HG03575 (cell line): ENCODE results near the gene BTBD7.

ENCODE experiments used
- ATAC-seq: cut with Tn5 transposase; IDR thresholded peaks from one replicate; pipeline ENCODE4 v1.9.1; 2021; ENCODE audit not compliant: unreplicated experiment, insufficient number of reproducible peaks, low FRiP score; ENCODE audit errors: extremely low read depth

The BTBD7 gene

DNA sequence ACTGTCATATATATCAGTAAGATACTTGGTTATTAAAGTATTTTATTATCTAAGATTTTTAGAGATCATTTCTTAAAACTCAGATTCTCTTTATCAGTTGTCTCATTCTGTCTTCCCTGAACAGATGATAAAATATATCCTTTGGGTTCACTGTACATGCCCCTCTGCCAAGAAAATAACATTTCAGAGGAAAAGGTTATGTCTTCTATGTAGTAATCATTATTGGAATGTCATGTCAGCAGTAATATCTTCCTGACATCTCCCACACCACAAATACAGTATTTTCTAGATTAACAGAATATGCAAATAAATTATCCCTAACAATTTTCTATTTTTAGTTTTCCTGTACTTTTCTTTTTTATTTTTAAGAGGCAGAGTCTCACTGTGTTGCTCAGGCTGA lies 26.0 kb downstream of the BTBD7 start:
- ATAC-seq = no peak

DNA sequence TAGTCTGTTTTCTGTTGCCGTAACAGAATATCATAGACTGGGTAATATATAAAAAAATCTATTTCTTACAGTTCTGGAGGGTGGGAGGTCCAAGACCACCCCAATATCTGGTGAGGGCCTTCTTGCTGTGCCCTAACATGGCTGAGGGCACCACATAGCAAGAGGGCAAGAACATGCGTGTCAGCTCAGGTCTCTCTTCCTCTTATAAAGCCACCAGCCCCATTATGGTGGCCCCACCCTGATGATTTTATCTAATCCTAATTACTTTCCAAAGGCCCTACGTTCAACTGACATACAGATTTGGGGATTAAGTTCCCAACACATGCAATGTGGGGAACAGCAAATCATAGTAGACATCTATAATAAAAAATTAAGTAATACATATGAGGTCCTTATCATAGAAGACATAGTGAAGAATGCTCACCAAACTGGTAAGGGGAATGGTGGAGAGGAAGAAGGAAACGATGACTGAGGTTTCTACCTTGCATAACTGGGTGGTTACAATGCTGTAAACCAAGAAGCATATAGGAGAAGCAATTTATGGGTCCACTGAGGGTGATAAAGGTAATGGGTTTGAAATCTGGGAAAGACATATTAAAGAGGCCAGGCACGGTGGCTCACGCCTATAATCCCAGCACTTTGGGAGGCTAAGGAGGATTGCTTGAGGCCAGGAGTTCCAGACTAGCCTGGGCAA lies 27.0 kb downstream of the BTBD7 start:
- no peak for ATAC-seq

DNA sequence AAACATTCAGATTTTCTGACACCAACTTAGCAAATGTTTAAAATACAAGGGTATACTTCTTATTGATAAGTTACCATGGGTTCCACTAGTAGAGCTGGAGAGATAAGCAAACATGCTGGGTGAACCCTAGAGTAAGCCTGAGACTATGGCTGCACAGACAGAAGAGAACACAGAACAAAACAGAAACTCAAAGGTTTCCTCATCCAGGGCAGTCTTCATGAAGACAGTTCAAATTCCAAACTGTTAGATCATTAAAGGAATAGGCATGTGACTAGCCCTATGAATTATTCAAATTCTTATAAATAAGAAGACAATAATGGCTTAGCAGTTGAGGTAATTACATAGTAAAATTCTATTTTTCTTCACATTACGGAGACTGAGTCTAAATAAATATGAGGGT lies 28.1 kb downstream of the BTBD7 start:
- ATAC-seq = no peak

DNA sequence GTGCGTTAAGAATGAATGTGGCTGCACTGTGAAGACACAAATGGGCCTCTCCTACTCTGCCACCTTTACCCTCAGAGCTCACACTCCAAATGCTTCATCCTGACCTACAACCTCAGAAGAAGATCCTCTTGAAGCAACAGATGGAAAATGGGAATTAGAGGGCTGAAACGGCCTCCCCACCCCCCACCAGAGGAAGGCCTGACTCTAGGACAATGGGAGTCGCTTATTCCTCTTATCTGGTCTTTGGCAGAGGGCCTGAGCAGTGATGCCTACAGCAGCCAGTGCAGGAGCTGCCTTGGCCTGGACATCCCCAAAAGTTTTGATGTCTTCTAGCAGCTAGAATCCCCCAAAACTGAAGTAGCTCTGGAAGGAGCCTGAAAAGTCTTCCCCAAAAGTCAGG lies 29.2 kb downstream of the BTBD7 start:
- ATAC-seq = no peak

DNA sequence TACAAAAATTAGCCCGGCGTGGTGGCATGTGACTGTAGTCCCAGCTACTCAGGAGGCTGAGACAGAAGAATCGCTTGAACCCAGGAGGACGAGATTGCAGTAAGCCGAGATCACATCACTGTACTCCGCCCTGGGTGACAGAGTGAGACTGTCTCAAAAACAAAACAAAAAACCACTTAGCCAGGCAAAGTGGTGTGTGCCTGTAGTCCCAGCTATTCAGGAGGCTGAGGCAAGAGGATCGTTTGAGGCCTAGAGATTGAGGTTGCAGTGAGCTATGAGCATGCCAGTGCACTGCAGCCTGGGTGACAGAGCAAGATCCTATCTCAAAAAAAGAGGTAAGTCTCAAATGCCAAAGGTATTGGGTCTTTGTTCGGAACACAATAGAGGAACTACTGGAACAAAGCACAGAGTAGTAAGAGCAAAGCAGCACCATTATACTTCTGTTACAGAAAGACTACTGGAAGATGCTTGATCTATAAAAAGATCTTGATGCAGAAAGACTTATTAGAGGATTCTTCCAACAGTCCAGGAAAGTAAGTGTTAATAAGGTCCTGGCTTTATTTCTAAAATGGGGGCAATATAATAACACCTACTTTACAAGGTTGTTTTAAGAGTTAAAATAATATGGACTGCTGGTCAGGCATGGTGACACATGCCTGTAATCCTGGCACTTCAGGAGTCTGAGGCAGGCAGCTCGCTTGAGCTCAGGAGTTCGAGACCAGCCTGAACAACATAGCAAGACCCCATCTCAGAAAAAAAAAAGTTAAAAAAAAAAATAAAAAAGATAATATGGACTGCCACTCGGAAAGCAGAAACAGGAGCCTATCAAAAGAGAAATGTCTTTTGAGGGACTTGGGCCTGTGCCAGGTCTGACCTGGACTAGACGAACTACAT lies 29.9 kb downstream of the BTBD7 start:
- ATAC-seq = no peak

DNA sequence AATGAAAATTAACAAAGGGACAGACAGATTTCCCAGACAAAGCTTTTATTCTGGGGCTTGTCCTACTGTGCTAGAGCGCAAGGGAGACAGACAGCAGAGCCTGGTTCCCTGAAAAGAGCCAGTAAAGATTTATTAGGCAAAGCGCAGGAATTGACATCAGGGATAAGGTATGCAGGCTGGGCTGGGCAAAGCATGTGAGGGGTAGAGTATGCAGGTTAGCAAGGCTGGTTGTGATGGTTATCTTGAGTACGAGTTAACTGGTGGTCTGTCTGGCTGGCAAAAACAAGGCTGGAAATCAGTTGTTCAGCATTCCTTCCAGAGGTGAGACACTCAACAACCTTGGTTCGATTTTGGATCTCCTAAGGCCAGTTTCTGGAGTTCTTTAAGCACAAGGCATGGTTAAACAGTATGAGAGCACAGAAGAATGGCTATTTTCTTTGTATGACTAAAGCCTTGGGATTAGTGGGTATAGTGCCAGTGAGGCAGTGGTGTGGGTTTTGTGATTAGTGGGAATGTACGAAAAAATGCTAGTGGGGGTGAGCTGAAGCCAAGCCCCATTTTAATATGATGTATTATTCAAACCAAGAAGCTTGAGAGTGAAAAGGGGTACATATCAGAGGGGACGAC lies 30.9 kb downstream of the BTBD7 start:
- ATAC-seq = no peak

DNA sequence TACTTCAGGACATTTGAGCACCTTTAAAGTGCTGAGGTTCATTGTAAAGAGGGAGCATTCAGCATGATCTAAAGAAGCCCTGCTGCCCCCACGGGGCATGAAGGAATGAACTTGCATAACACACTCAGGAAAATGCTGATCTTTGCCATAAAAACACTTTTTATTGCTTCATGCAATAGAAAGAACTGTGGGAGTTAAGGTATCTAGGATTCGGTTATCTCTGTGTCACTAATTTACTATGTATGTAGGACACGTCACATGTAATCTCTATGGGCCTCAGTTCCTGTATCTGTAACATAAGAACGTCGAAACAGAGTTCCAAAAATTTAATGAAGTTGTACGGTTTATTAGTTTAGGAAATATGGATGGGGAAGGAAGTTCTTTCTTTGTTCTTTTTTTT lies 33.0 kb downstream of the BTBD7 start:
- ATAC-seq = no peak

DNA sequence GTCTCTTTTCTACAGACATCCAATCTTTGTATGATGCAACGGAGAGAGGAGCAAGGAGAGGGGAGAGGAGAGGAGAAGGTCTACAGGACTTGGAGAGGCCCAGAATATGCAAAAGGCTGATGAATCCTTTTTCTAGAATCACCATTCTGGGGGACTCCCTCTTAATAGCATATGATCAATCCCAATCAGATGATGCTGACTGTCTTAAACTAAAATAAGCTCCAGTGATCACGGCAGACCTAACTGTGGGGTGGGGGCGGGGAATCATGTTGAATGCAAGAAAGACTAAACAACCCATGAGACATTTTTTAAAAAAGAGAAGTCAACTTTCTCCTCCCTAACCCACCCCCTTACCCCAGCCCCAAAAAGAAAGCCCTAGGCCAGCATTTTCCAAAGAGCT lies 33.4 kb downstream of the BTBD7 start:
- no peak for ATAC-seq

DNA sequence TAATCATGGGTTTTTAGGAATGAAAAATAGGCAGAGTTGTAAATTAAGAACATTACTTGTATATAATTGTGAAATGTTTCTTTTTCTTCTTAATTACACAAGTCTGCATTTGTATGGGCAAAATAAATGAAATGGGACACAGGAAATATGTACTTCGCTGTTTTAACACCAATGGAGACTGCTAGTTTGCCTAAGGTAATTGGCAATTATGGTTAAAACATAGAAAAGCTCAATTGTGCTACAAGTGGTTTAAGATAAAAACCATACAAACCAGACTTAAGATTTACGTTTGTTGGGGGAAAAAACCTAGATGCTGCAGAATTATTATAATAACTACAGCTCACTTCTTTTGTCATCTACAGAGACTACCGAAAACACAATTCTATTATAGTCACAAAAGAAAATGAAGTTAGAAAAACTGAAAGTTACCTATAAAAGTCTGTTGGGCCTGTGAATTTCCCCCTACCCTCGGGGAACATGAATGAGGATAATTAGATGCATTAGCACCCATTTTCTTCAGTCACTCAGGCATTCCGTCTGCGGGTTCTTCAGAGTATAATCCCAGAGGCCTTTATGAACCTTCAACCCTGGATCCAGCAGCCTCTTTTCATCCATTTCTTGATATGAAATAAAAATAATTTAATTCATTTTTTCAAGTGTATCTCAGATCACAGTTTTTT lies 37.2 kb downstream of the BTBD7 start:
- no peak for ATAC-seq

DNA sequence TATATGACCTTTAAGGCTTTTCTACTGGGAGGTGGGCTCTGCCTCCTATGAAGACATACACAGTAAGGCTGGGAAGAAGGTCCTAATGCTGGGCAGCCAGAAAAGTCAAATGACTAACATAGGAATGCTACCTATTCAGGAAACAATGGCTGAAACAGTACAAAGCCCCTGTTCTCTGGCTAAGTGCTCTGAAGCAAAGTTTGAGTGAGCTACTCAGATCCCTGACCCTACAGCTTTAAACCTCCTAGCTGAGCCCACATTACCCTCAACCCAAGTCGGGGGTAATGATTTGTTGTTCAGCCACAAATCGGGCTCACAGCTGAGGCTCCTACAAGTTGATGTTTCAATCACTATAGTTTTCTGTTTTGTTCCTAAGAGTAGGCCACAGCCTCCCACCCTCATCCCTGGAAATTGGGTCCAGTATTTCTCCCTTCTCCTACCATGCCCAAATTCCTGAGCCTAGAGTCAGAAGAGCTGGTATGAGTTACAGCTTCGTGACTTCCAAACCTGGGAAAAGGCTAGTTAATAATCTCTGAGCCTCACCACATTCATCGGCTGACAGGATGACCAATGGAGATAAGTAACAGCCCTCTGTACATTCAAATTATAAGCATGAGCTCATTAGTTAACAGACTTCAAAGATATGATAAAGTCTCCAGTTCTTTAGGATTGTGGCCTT lies 46.5 kb downstream of the BTBD7 start:
- no peak for ATAC-seq

DNA sequence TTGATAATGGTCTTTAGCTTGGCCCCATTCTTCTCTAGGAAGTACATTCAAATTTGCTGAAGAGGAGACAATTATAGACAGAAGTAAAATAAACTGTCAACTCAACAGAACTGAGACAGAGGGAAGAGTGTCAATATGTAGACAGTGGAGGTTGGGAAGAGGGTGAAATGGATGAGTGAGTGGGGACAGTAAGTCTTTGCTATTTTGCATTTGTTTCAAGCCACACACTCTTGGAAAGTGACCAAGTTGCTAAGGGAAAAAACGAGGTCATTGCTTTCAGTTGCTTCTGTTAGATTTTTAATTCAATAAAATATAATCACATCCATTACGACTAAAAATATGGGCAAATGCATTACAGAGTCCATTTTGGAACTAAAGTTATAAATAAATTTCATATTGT lies 47.8 kb downstream of the BTBD7 start:
- ATAC-seq = no peak

DNA sequence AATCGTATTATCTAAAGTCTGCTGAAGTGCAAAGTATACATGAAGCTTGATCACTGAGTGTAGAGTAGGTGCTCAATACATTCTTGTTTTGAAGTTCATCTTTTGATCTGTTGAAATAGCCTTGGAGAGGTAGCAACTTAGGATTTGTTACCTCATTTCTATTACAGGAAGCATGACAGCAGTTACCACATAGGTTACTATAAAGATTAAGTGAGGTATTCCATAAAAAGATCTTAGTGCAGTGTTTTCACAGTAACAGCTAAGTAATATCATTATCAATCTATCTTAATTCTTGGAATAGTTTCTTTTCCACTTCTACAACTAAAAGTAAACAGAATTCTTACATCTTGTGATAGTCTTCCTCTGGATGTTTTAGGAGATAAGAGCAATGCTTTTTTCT lies 50.9 kb downstream of the BTBD7 start:
- no peak for ATAC-seq

DNA sequence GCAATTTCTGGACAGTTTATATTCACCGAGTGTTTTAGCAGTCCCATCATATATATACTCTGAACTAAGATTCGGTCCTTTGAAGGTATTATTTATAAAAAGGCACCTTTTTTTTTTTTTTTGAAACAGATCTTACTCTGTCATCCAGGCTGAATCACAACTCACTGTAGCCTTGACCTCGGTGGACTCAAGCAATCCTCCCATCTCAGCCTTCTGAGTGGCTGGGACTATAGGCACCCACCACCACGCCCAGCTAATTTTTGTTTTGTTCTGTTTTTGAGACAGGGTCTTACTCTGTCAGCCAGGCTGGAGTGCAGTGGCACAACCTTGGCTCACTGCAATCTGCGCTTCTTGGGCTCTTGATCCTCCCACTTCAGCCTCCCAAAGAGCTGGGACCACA lies 52.1 kb downstream of the BTBD7 start:
- no peak for ATAC-seq

DNA sequence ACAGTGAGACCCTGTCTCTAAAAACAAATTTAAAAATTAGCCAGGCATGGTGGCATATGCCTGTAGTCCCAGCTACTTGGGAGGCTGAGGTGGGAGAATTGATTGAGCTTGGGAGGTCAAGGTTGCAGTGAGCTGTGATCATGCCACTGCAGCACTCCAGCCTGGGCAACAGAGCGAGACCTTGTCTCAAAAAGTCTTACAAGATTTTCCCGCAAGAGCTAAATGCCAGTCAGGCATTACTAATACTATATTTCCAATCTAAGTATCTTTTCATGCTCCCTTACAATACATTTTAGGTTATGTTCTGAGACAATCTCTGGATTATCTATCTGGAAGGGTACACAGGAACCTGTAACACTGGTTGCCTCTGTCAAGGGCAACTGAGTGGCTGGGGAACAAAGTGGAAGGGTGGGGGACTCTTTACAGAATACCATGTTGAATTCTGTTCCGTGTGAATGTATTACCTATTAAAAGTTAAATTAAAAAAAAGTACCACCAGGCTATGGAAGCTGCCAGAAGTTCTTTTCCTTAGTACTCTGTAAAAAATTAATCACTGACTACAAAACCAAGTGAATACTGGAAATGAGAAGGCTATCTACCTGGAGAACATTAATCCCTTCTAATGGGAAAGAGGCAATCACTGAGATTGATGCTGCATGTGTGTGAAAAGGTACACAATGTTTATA lies 56.7 kb downstream of the BTBD7 start:
- no peak for ATAC-seq

DNA sequence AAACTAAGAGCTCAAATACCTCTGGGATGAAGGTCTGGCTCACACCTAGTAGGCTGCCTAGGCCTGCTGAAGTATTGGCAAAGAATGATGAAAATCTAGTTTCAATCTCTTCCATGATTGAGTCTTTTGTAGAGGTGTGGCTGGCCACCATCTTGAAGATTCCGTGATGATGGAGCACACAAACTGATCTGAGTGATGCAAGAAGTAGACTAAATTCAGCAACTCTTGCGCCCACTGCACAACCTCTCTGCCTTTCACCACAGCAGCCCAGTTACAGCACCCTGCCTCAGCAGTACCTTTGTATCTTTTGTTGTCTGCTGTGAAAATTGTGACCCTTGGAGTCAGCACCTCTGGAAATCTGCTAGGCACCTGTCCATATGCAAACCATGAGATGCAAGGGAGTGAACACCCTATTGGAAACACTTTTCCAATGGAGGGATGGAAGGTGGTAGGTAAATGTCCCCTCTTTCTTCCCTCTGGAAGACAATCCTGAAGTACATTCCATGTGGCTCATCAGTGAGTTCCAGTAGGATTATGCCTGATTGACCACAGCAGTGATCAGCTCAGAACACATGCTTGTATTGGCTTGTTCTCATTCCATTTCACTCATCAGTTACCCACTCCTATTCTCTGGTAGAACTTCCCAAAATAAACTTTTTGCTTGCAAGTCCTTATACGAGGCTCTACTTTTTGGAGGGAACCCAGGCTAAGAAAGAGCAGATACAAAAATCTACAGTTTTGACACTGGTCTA lies 58.6 kb downstream of the BTBD7 start:
- no peak for ATAC-seq

DNA sequence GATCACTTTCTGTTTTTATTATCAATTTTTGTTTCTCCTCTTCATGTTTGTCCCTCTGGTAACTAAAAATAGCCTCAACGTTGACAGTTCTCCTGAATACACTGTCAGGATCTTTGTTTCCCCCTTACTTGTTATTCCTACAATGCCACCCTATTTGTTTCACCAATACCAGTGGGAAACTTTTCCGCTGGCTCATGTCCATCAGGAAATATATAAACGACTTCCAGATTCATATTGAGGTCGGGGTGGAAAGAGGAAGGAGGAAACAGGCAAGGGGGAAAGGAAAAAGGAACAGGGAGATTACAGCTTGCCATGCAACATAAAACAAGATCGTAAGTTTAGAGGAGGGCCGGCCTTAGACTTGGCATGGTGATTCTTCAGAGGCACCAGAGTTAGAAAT lies 61.7 kb downstream of the BTBD7 start:
- ATAC-seq = no peak

DNA sequence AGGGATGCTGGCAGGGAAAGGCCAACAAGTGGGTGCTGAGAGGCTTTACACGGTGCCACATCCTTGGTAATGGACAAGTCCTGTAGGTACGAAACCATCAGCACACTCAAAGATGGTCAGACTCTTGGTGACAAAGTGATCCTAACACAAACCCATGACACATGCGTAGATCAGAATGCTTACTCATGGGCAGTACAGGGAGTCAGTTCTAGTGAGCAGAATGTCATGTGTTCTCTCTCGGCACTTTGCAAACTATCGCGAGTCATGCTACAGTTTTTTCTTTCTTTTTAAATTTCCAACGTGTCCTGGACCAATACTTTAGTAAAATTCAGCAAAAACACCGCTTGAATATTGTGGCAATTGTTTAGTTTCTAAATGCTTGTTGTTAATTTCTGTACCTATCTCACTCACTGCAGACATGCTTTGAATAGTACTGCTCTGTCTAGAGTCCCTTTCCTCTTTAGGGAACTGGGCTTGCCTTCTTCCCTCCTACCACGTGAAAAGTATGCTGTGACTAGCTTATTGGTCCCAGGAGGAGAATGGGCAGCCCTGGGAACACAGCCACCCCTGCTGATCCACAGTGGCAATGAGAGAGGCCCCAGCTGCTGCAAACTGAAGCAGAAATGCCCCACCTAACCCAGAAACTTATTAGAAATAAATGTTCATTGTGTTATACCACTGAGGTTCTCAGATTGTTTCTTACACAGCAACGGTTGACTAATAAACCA lies 63.3 kb downstream of the BTBD7 start:
- ATAC-seq = no peak
